Measurements from ENCODE around the gene SFTPA2. TPM values are rescaled to one million over a fixed set of nuclear protein-coding genes. Genes with fewer than 3 reads are reported as not detected.
"Not testable (repeated sequence)": the region's sequence is repeated elsewhere in the genome, so short reads cannot be mapped to it uniquely, and the experiment has no call there.

SFTPA2 gene
- total and polyA plus RNA-seq, 2 experiments from 2014 or later: not detected

DNA sequence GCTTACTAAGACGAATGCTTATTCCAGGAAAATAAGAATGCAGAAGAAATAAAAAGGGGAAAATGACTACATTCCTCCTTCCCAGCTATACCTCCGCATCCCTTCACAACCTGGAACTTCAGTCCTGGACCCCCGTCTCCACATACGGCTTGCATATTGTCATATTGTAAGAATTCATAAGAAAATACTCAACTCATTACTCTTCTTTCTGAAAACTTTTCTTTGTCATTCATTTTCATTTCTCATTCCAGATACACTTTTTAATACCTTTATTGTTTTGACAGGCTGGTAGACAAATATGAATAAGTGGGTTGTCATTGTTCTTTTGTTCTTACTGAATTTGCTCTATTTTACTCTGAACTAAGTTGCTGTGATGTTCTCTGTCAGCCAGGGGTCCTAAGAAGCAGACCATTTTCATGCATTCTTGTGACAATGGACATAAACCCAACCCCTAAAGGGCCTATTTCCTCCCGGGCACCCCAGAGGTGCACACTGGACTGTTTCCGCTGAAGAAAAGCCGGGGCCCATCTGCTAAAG is 23.3 kb upstream of the SFTPA2 start:
- DNase-seq (ENCODE audit: low spot score) (no peak), ATAC-seq (no peak)
- H3K4me3 Mint-ChIP-seq: no peak overlapping the region
- H3K4me1 Mint-ChIP-seq: no peaks in the 10 kb centered on the region; the same call in 2 of the 3 replicates
- Histone ChIP-seq H3K36me3 (ENCODE audit: insufficient read depth) (no peaks in the 10 kb centered on the region), H3K79me2 (replicated peaks; ENCODE audit: insufficient read depth) (no peaks in the 10 kb centered on the region), H3K27me3 (ENCODE audit: insufficient read depth) (no peaks in the 10 kb centered on the region), H3K4me2 (no peak overlapping the region), H2AFZ (no peak overlapping the region), H3K9me2 (ENCODE audit: insufficient read depth) (no peaks in the 10 kb centered on the region), H3K4me1 (ENCODE audit: insufficient read depth) (no peaks in the 10 kb centered on the region), H3F3A (replicated peaks; ENCODE audit: low read depth) (no peaks in the 10 kb centered on the region), H3K4me3 (no peak overlapping the region), H3K27ac (ENCODE audit: low read depth) (no peak overlapping the region), H4K20me1 (replicated peaks; ENCODE audit: insufficient read depth) (no peaks in the 10 kb centered on the region)
- TF ChIP-seq EZH2phosphoT487 (IDR thresholded peaks at IDR 0.05; ENCODE audit: unreplicated experiment) (no peak), EZH2 (IDR thresholded peaks at IDR 0.05; ENCODE audit: low read depth, unreplicated experiment) (no peak)
- no peaks in the 10 kb centered on the region for H3K36me3 Mint-ChIP-seq (ENCODE audit: low read depth)
- peaks cover 5% of the 10 kb centered on the region; the same call in 2 of the 3 replicates for H3K9me3 Mint-ChIP-seq
- H3K27me3 Mint-ChIP-seq (ENCODE audit: insufficient read depth, low read depth, poor library complexity): peaks cover 2% of the 10 kb centered on the region
- no peak overlapping the region for H3K27ac Mint-ChIP-seq

DNA sequence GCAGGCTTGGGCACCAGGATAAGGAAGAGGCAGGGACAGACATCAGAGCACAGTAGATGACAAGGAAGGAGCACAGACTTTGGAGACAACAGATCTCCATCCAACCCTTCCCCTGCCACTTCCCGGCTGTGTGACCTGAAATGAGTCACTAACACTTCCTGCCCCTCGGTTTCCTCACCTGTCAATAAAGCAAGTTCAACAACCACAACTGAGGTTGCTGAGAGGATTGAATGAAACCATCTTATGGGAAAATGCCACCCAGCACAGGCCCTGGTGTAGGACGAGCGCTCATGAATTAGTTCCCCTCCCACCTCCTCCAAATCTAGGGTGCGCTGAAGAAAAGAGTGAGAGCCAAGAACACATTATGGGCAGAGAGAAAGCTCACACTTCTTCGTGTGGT is 22.7 kb upstream of the SFTPA2 start:
- H2AFZ ChIP-seq; H3K27me3 ChIP-seq (ENCODE audit: insufficient read depth); H3K27me3 Mint-ChIP-seq (ENCODE audit: insufficient read depth, low read depth, poor library complexity); H3K79me2 ChIP-seq (replicated peaks; ENCODE audit: insufficient read depth); H3F3A ChIP-seq (replicated peaks; ENCODE audit: low read depth); H3K36me3 ChIP-seq (ENCODE audit: insufficient read depth); H3K27ac Mint-ChIP-seq; H3K4me1 Mint-ChIP-seq; H3K4me1 ChIP-seq (ENCODE audit: insufficient read depth); H3K4me3 ChIP-seq; H3K36me3 Mint-ChIP-seq (ENCODE audit: low read depth); DNase-seq (ENCODE audit: low spot score); H3K9me3 Mint-ChIP-seq; H4K20me1 ChIP-seq (replicated peaks; ENCODE audit: insufficient read depth); H3K4me2 ChIP-seq; H3K4me3 Mint-ChIP-seq; H3K9me2 ChIP-seq (ENCODE audit: insufficient read depth); ATAC-seq; H3K27ac ChIP-seq (ENCODE audit: low read depth): not testable (repeated sequence)

- no peak for ATAC-seq
- Mint-ChIP-seq H3K27ac (no peak overlapping the region), H3K36me3 (ENCODE audit: low read depth) (no peaks in the 10 kb centered on the region), H3K4me3 (no peak overlapping the region), H3K9me3 (peaks cover 5% of the 10 kb centered on the region; the same call in 2 of the 3 replicates), H3K4me1 (no peaks in the 10 kb centered on the region; the same call in 2 of the 3 replicates), H3K27me3 (ENCODE audit: insufficient read depth, low read depth, poor library complexity) (peaks cover 2% of the 10 kb centered on the region)
- Histone ChIP-seq H3K27ac (ENCODE audit: low read depth) (no peak overlapping the region), H3K4me3 (no peak overlapping the region), H2AFZ (no peak overlapping the region), H3F3A (replicated peaks; ENCODE audit: low read depth) (no peaks in the 10 kb centered on the region), H3K79me2 (replicated peaks; ENCODE audit: insufficient read depth) (no peaks in the 10 kb centered on the region), H3K4me1 (ENCODE audit: insufficient read depth) (no peaks in the 10 kb centered on the region), H3K9me2 (ENCODE audit: insufficient read depth) (no peaks in the 10 kb centered on the region), H3K27me3 (ENCODE audit: insufficient read depth) (no peaks in the 10 kb centered on the region), H4K20me1 (replicated peaks; ENCODE audit: insufficient read depth) (no peaks in the 10 kb centered on the region), H3K4me2 (no peak overlapping the region), H3K36me3 (ENCODE audit: insufficient read depth) (no peaks in the 10 kb centered on the region)
- no peak for DNase-seq (ENCODE audit: low spot score)
- TF ChIP-seq, protein P1, sequence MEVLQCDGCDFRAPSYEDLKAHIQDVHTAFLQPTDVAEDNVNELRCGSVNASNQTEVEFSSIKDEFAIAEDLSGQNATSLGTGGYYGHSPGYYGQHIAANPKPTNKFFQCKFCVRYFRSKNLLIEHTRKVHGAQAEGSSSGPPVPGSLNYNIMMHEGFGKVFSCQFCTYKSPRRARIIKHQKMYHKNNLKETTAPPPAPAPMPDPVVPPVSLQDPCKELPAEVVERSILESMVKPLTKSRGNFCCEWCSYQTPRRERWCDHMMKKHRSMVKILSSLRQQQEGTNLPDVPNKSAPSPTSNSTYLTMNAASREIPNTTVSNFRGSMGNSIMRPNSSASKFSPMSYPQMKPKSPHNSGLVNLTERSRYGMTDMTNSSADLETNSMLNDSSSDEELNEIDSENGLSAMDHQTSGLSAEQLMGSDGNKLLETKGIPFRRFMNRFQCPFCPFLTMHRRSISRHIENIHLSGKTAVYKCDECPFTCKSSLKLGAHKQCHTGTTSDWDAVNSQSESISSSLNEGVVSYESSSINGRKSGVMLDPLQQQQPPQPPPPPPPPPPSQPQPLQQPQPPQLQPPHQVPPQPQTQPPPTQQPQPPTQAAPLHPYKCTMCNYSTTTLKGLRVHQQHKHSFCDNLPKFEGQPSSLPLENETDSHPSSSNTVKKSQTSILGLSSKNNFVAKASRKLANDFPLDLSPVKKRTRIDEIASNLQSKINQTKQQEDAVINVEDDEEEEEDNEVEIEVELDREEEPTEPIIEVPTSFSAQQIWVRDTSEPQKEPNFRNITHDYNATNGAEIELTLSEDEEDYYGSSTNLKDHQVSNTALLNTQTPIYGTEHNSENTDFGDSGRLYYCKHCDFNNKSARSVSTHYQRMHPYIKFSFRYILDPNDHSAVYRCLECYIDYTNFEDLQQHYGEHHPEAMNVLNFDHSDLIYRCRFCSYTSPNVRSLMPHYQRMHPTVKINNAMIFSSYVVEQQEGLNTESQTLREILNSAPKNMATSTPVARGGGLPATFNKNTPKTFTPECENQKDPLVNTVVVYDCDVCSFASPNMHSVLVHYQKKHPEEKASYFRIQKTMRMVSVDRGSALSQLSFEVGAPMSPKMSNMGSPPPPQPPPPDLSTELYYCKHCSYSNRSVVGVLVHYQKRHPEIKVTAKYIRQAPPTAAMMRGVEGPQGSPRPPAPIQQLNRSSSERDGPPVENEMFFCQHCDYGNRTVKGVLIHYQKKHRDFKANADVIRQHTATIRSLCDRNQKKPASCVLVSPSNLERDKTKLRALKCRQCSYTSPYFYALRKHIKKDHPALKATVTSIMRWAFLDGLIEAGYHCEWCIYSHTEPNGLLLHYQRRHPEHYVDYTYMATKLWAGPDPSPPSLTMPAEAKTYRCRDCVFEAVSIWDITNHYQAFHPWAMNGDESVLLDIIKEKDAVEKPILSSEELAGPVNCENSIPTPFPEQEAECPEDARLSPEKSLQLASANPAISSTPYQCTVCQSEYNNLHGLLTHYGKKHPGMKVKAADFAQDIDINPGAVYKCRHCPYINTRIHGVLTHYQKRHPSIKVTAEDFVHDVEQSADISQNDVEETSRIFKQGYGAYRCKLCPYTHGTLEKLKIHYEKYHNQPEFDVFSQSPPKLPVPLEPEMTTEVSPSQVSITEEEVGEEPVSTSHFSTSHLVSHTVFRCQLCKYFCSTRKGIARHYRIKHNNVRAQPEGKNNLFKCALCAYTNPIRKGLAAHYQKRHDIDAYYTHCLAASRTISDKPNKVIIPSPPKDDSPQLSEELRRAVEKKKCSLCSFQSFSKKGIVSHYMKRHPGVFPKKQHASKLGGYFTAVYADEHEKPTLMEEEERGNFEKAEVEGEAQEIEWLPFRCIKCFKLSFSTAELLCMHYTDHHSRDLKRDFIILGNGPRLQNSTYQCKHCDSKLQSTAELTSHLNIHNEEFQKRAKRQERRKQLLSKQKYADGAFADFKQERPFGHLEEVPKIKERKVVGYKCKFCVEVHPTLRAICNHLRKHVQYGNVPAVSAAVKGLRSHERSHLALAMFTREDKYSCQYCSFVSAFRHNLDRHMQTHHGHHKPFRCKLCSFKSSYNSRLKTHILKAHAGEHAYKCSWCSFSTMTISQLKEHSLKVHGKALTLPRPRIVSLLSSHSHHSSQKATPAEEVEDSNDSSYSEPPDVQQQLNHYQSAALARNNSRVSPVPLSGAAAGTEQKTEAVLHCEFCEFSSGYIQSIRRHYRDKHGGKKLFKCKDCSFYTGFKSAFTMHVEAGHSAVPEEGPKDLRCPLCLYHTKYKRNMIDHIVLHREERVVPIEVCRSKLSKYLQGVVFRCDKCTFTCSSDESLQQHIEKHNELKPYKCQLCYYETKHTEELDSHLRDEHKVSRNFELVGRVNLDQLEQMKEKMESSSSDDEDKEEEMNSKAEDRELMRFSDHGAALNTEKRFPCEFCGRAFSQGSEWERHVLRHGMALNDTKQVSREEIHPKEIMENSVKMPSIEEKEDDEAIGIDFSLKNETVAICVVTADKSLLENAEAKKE (CRISPR knock-in tag; IDR thresholded peaks at IDR 0.05): no peak
- TF ChIP-seq CTCF (conservative IDR thresholded peaks at IDR 0.05; ENCODE audit: low read depth in 2 of 2) (no peak), EZH2 (IDR thresholded peaks at IDR 0.05; ENCODE audit: low read depth, unreplicated experiment) (no peak), CREB1 (CRISPR knock-in tag; IDR thresholded peaks at IDR 0.05; ENCODE audit: low read depth) (no peak), JUNB (IDR thresholded peaks at IDR 0.05; ENCODE audit: unreplicated experiment) (no peak), ZNF331 (CRISPR knock-in tag; IDR thresholded peaks at IDR 0.05; ENCODE audit: low read depth) (no peak)
Measured at GRCh38 chr10:79582096-79582495, 21.9 kb upstream of the SFTPA2 start.

Measured in GM23338 (cell line).